HepG2 (cell line): ENCODE data around the gene EPHA4. TPM values are rescaled to one million over a fixed set of nuclear protein-coding genes. Genes with fewer than 3 reads are reported as not detected.

Source experiments
- CBX1 ChIP-seq: IDR thresholded peaks from one replicate; pipeline ENCODE4 v1.6.1; 2016; ENCODE audit warnings: antibody characterized with exemption, low read depth
- ELF1 ChIP-seq: sonication (generic); formaldehyde crosslinking; IDR thresholded peaks from 2 replicates; pipeline ENCODE4 v1.4.0; 2020; ENCODE audit warnings: missing genetic modification reagents
- HNF4G ChIP-seq, 2 experiments: sonication (generic) in 1 of 2; formaldehyde crosslinking in 1 of 2; IDR thresholded peaks; 2 replicates each; pipeline versions ENCODE4 v1.4.0 to v1.6.1; 2011 to 2020; ENCODE audit warnings: borderline replicate concordance in 2 of 2, low read depth in 2 of 2, mild to moderate bottlenecking in 2 of 2, low read length in 1 of 2, missing genetic modification reagents in 1 of 2, moderate library complexity in 1 of 2
- MAZ ChIP-seq, 2 experiments: sonication (generic) in 1 of 2; formaldehyde crosslinking in 1 of 2; IDR thresholded peaks; 2 replicates each; pipeline versions ENCODE4 v1.5.0 to v1.6.1; 2012 to 2020; ENCODE audit warnings: low read depth in 2 of 2, mild to moderate bottlenecking in 2 of 2, borderline replicate concordance in 1 of 2, improper control_type of control experiment in 1 of 2, low read length in 1 of 2, missing genetic modification reagents in 1 of 2, moderate library complexity in 1 of 2
- MTF2 ChIP-seq: sonication (generic); formaldehyde crosslinking; IDR thresholded peaks from 2 replicates; pipeline ENCODE4 v1.5.0; 2020; ENCODE audit warnings: missing genetic modification reagents, borderline replicate concordance
- SALL1 ChIP-seq: sonication (generic); formaldehyde crosslinking; IDR thresholded peaks from 2 replicates; pipeline ENCODE4 v1.8.0; 2022; ENCODE audit warnings: mild to moderate bottlenecking, missing genetic modification reagents
- SOX6 ChIP-seq, 2 experiments: fragments of 450-650 bp in 1 of 2; sonication (generic) in 1 of 2; formaldehyde crosslinking in 1 of 2; IDR thresholded peaks; 2 replicates each; pipeline versions ENCODE4 v1.4.0 to v1.6.1; 2017 to 2020; ENCODE audit warnings: antibody characterized with exemption in 1 of 2, mild to moderate bottlenecking in 1 of 2, missing genetic modification reagents in 1 of 2
- XRCC5 ChIP-seq: fragments of 200-400 bp; formaldehyde crosslinking; optimal IDR thresholded peaks from 2 replicates; pipeline ENCODE3; 2017; ENCODE audit warnings: mild to moderate bottlenecking, low read length
- ZFP90 ChIP-seq: sonication (generic); formaldehyde crosslinking; IDR thresholded peaks from 2 replicates; pipeline ENCODE4 v1.8.0; 2022; ENCODE audit warnings: missing genetic modification reagents, mild to moderate bottlenecking, inconsistent platforms, borderline replicate concordance
- ZNF136 ChIP-seq: sonication (generic); formaldehyde crosslinking; IDR thresholded peaks from 2 replicates; pipeline ENCODE4 v1.8.1; 2022; ENCODE audit warnings: low read depth, mild to moderate bottlenecking, moderate library complexity, missing genetic modification reagents
- ZNF143 ChIP-seq: sonication (generic); formaldehyde crosslinking; IDR thresholded peaks from 2 replicates; pipeline ENCODE4 v1.4.0; 2020; ENCODE audit warnings: missing genetic modification reagents
- ZNF546 ChIP-seq: sonication (generic); formaldehyde crosslinking; conservative IDR thresholded peaks from 2 replicates; pipeline ENCODE4 v1.8.1; 2023; ENCODE audit warnings: mild to moderate bottlenecking, missing genetic modification reagents
- ZNF749 ChIP-seq: sonication (generic); formaldehyde crosslinking; IDR thresholded peaks from 2 replicates; pipeline ENCODE4 v1.8.0; 2022; ENCODE audit warnings: mild to moderate bottlenecking, missing genetic modification reagents, moderate library complexity, borderline replicate concordance
- polyA plus RNA-seq, 8 experiments: library from polyadenylated mRNA; depleted of rRNA in 3 of 8; stranded (reverse) in 7 of 8; unstranded in 1 of 8; fragments of >200 nt; fragmentation: Illumina TruSeq in 4 of 8; extraction: Trizol in 4 of 8; gene quantifications; 2 replicates each; pipeline versions ENCODE4 v1.2.1 to v1.2.3, GENCODE V29; 2011 to 2016; ENCODE audit warnings: low read depth in 4 of 8, missing spikeins in 1 of 8, mixed read lengths in 1 of 8; ENCODE audit not compliant: insufficient read depth in 1 of 8
- total RNA-seq, 5 experiments: library from RNA; depleted of rRNA; stranded (reverse); fragments of >200 nt; fragmentation: Illumina TruSeq; extraction: Trizol; gene quantifications; 2 replicates each; pipeline ENCODE4 v1.2.3, GENCODE V29; 2016; ENCODE audit warnings: low read depth in 1 of 5
- TF ChIP-seq, protein P1 (sequence below): sonication (generic); formaldehyde crosslinking; IDR thresholded peaks from 2 replicates; pipeline ENCODE4 v1.4.0; 2020; ENCODE audit warnings: missing genetic modification reagents
- TF ChIP-seq, protein P2 (sequence below): sonication (generic); formaldehyde crosslinking; IDR thresholded peaks from 2 replicates; pipeline ENCODE4 v1.5.0; 2020; ENCODE audit warnings: mild to moderate bottlenecking, missing genetic modification reagents, moderate library complexity
- TF ChIP-seq, protein P3 (sequence below): sonication (generic); formaldehyde crosslinking; IDR thresholded peaks from 2 replicates; pipeline ENCODE4 v1.4.0; 2020; ENCODE audit warnings: missing genetic modification reagents
- TF ChIP-seq, protein P4 (sequence below): sonication (generic); formaldehyde crosslinking; IDR thresholded peaks from 2 replicates; pipeline ENCODE4 v1.4.0; 2020; ENCODE audit warnings: missing genetic modification reagents, borderline replicate concordance
- TF ChIP-seq, protein P5 (sequence below): sonication (generic); formaldehyde crosslinking; conservative IDR thresholded peaks from 2 replicates; pipeline ENCODE4 v1.4.0; 2020; ENCODE audit warnings: missing genetic modification reagents
- TF ChIP-seq, protein P6 (sequence below): sonication (generic); formaldehyde crosslinking; IDR thresholded peaks from 2 replicates; pipeline ENCODE4 v1.5.0; 2020; ENCODE audit warnings: mild to moderate bottlenecking, missing genetic modification reagents, borderline replicate concordance

Gene EPHA4
- total and polyA plus RNA-seq, 2 of the 13 experiments (the other 11 are each of a cell fraction or from before 2014, with no cell fraction given), result not detected

DNA sequence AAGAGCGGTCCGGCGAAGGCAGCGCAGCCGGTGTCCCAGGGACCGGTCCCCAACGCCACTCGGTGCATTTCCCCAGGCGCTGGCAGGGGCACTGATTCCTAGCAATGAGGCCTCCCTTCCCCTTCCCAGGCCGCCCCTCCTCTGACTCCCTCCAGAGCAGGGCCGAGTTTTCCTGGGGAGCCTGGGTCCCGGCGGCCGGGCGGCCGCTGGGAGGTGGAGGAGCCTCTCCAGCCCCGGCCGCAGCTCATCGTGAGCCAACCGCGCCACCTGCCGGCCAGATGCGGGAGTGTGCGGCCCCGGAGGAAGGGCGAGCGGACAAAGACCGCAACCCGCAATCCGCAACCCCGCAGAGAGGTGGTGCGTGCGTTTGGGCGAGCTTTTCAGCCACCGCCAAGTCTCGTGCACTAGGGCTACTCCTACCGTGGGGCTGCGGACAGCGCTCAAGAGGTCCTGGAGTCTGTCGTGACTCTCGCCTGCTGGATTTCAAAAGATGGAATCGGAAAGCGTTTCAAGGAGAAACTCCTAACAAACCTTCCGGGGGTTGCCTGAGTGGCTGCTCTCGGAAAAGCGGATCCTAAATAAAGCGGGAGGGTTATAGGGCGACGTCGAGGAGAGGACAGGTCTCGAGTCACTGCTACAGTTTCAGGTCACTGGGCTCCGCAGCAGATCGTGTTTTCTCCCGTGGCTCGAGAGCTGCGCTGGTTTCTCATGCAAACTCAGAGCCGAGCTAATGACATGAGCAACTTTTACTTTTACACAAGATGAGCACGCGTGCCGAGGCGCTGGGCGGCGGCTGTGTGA is 1.5 kb upstream of the EPHA4 start (continued):
- TF ChIP-seq ZFP90 (CRISPR knock-in tag), result no peak
- TF ChIP-seq, protein P1, sequence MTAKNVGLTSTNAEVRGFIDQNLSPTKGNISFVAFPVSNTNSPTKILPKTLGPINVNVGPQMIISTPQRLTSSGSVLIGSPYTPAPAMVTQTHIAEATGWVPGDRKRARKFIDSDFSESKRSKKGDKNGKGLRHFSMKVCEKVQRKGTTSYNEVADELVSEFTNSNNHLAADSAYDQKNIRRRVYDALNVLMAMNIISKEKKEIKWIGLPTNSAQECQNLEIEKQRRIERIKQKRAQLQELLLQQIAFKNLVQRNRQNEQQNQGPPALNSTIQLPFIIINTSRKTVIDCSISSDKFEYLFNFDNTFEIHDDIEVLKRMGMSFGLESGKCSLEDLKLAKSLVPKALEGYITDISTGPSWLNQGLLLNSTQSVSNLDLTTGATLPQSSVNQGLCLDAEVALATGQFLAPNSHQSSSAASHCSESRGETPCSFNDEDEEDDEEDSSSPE (CRISPR knock-in tag), result no peak
- peak; percentile 67; the same call in 1 of the 2 replicates for TF ChIP-seq ZNF546
- TF ChIP-seq ZNF143 (CRISPR knock-in tag), result no peak
- 0 out of 2 replicates have a peak, but pooled peaks have one; percentile 26 for TF ChIP-seq ELF1
- no peak; the same call in 1 of the 2 replicates for TF ChIP-seq MAZ (IDR thresholded peaks at IDR 0.05; ENCODE audit: borderline replicate concordance, low read depth, low read length)
- TF ChIP-seq MAZ (CRISPR knock-in tag; IDR thresholded peaks at IDR 0.05; ENCODE audit: low read depth), result peak; percentile 64; the same call in 1 of the 2 replicates
- TF ChIP-seq SALL1 (CRISPR knock-in tag), result peak; percentile 71
- TF ChIP-seq, protein P2, sequence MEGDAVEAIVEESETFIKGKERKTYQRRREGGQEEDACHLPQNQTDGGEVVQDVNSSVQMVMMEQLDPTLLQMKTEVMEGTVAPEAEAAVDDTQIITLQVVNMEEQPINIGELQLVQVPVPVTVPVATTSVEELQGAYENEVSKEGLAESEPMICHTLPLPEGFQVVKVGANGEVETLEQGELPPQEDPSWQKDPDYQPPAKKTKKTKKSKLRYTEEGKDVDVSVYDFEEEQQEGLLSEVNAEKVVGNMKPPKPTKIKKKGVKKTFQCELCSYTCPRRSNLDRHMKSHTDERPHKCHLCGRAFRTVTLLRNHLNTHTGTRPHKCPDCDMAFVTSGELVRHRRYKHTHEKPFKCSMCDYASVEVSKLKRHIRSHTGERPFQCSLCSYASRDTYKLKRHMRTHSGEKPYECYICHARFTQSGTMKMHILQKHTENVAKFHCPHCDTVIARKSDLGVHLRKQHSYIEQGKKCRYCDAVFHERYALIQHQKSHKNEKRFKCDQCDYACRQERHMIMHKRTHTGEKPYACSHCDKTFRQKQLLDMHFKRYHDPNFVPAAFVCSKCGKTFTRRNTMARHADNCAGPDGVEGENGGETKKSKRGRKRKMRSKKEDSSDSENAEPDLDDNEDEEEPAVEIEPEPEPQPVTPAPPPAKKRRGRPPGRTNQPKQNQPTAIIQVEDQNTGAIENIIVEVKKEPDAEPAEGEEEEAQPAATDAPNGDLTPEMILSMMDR (CRISPR knock-in tag), result peak; percentile 100
- TF ChIP-seq SOX6 (IDR thresholded peaks at IDR 0.05), result no peak
- TF ChIP-seq SOX6 (CRISPR knock-in tag; IDR thresholded peaks at IDR 0.05), result peak; percentile 55; the same call in 1 of the 2 replicates
- TF ChIP-seq, protein P3, sequence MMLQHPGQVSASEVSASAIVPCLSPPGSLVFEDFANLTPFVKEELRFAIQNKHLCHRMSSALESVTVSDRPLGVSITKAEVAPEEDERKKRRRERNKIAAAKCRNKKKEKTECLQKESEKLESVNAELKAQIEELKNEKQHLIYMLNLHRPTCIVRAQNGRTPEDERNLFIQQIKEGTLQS (CRISPR knock-in tag), result no peak
- TF ChIP-seq, protein P4, sequence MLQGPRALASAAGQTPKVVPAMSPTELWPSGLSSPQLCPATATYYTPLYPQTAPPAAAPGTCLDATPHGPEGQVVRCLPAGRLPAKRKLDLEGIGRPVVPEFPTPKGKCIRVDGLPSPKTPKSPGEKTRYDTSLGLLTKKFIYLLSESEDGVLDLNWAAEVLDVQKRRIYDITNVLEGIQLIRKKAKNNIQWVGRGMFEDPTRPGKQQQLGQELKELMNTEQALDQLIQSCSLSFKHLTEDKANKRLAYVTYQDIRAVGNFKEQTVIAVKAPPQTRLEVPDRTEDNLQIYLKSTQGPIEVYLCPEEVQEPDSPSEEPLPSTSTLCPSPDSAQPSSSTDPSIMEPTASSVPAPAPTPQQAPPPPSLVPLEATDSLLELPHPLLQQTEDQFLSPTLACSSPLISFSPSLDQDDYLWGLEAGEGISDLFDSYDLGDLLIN (CRISPR knock-in tag), result no peak
- no peak for TF ChIP-seq CBX1
- no peak for TF ChIP-seq ZNF136
- no peak for TF ChIP-seq HNF4G (IDR thresholded peaks at IDR 0.05; ENCODE audit: borderline replicate concordance, low read depth, low read length)
- TF ChIP-seq HNF4G (CRISPR knock-in tag; IDR thresholded peaks at IDR 0.05; ENCODE audit: borderline replicate concordance, low read depth), result 0 out of 2 replicates have a peak, but pooled peaks have one; percentile 28
- TF ChIP-seq XRCC5, result peak; percentile 82
- TF ChIP-seq, protein P5, sequence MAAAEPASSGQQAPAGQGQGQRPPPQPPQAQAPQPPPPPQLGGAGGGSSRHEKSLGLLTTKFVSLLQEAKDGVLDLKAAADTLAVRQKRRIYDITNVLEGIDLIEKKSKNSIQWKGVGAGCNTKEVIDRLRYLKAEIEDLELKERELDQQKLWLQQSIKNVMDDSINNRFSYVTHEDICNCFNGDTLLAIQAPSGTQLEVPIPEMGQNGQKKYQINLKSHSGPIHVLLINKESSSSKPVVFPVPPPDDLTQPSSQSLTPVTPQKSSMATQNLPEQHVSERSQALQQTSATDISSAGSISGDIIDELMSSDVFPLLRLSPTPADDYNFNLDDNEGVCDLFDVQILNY, result no peak
- TF ChIP-seq MTF2 (CRISPR knock-in tag), result peak; percentile 98; the same call in 1 of the 2 replicates
- TF ChIP-seq, protein P6, sequence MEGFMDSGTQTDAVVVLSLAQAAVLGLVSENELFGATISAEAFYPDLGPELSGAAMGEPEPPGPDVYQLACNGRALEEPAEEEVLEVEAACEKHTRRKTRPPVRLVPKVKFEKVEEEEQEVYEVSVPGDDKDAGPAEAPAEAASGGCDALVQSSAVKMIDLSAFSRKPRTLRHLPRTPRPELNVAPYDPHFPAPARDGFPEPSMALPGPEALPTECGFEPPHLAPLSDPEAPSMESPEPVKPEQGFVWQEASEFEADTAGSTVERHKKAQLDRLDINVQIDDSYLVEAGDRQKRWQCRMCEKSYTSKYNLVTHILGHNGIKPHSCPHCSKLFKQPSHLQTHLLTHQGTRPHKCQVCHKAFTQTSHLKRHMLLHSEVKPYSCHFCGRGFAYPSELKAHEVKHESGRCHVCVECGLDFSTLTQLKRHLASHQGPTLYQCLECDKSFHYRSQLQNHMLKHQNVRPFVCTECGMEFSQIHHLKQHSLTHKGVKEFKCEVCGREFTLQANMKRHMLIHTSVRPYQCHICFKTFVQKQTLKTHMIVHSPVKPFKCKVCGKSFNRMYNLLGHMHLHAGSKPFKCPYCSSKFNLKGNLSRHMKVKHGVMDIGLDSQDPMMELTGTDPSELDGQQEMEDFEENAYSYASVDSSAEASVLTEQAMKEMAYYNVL (CRISPR knock-in tag), result 0 out of 2 replicates have a peak, but pooled peaks have one; percentile 35
- TF ChIP-seq ZNF749 (CRISPR knock-in tag), result no peak
